H9 (cell line): ENCODE measurements around the gene ZNF385B. TPM values are rescaled to one million over a fixed set of nuclear protein-coding genes. Genes with fewer than 3 reads are reported as not detected.

Experiments
- DNase-seq: peaks from one replicate; pipeline ENCODE4 v3.0.0-alpha.2; 2017
- H2AFZ ChIP-seq: one replicate; pipeline ENCODE4 v1.6.1; 2013; ENCODE audit warnings: mild to moderate bottlenecking, low read length, control low read depth, moderate library complexity
- H2AK5ac ChIP-seq: 2 replicates; pipeline ENCODE4 v1.6.1; 2013; ENCODE audit warnings: low read length, control low read depth, mixed read lengths; ENCODE audit not compliant: insufficient read length
- H2BK120ac ChIP-seq: one replicate; pipeline ENCODE4 v1.6.1; 2013; ENCODE audit warnings: low read depth, mild to moderate bottlenecking, low read length, control low read depth, inconsistent platforms; ENCODE audit not compliant: poor library complexity, severe bottlenecking
- H2BK12ac ChIP-seq: 2 replicates; pipeline ENCODE4 v1.6.1; 2013; ENCODE audit warnings: low read length, control low read depth, mixed read lengths, low read depth; ENCODE audit not compliant: insufficient read length
- H2BK15ac ChIP-seq: 2 replicates; pipeline ENCODE4 v1.6.1; 2013; ENCODE audit warnings: low read depth, low read length, control low read depth
- H2BK20ac ChIP-seq: one replicate; pipeline ENCODE4 v1.6.1; 2013; ENCODE audit warnings: low read depth, mild to moderate bottlenecking, low read length, control low read depth, inconsistent platforms; ENCODE audit not compliant: poor library complexity, severe bottlenecking
- H2BK5ac ChIP-seq: 2 replicates; pipeline ENCODE4 v1.6.1; 2013; ENCODE audit warnings: low read length, control low read depth, mixed read lengths; ENCODE audit not compliant: insufficient read length
- H3K14ac ChIP-seq: 2 replicates; pipeline ENCODE4 v1.6.1; 2013; ENCODE audit warnings: low read length, control low read depth; ENCODE audit not compliant: insufficient read depth
- H3K18ac ChIP-seq: 2 replicates; pipeline ENCODE4 v1.6.1; 2013; ENCODE audit warnings: low read depth, mild to moderate bottlenecking, mixed read lengths, low read length, control low read depth; ENCODE audit not compliant: insufficient read length
- H3K23ac ChIP-seq: 2 replicates; pipeline ENCODE4 v1.6.1; 2013; ENCODE audit warnings: low read length, control low read depth, mixed read lengths, low read depth; ENCODE audit not compliant: insufficient read length
- H3K23me2 ChIP-seq: 2 replicates; pipeline ENCODE4 v1.6.1; 2013; ENCODE audit warnings: low read depth, mild to moderate bottlenecking, mixed read lengths, low read length, control low read depth; ENCODE audit not compliant: insufficient read length, poor library complexity, severe bottlenecking
- H3K27ac ChIP-seq: 2 replicates; pipeline ENCODE4 v1.5.1; 2013; ENCODE audit warnings: low read length, control low read depth, mixed read lengths, low read depth; ENCODE audit not compliant: insufficient read length
- H3K27me3 ChIP-seq: 2 replicates; pipeline ENCODE4 v1.6.1; 2013; ENCODE audit warnings: low read length, control low read depth, inconsistent platforms; ENCODE audit not compliant: insufficient read depth
- H3K4ac ChIP-seq: 2 replicates; pipeline ENCODE4 v1.6.1; 2013; ENCODE audit warnings: low read depth, mild to moderate bottlenecking, control low read depth, inconsistent platforms, low read length, moderate library complexity
- H3K4me1 ChIP-seq: 2 replicates; pipeline ENCODE4 v1.6.1; 2013; ENCODE audit warnings: low read length, control low read depth, inconsistent platforms; ENCODE audit not compliant: insufficient read depth
- H3K4me2 ChIP-seq: 2 replicates; pipeline ENCODE4 v1.6.1; 2013; ENCODE audit warnings: low read length, control low read depth, mixed read lengths; ENCODE audit not compliant: insufficient read length, insufficient read depth
- H3K56ac ChIP-seq: 2 replicates; pipeline ENCODE4 v1.6.1; 2013; ENCODE audit warnings: low read depth, mild to moderate bottlenecking, mixed read lengths, low read length, control low read depth; ENCODE audit not compliant: insufficient read length
- H3K79me1 ChIP-seq: 2 replicates; pipeline ENCODE4 v1.6.1; 2013; ENCODE audit warnings: low read depth, mild to moderate bottlenecking, moderate library complexity, low read length, control low read depth, inconsistent platforms; ENCODE audit not compliant: insufficient read depth, poor library complexity, severe bottlenecking
- H3K79me2 ChIP-seq: 2 replicates; pipeline ENCODE4 v1.6.1; 2013; ENCODE audit warnings: low read length, control low read depth, inconsistent platforms; ENCODE audit not compliant: insufficient read depth
- H3K9ac ChIP-seq: 2 replicates; pipeline ENCODE4 v1.6.1; 2013; ENCODE audit warnings: low read length, control low read depth, mixed read lengths; ENCODE audit not compliant: insufficient read length; ENCODE audit errors: extremely low read depth
- H3K9me3 ChIP-seq: one replicate; pipeline ENCODE4 v1.6.1; 2013; ENCODE audit warnings: low read depth, low read length, inconsistent platforms; ENCODE audit not compliant: control insufficient read depth
- H3T11ph ChIP-seq: one replicate; pipeline ENCODE4 v1.6.1; 2013; ENCODE audit warnings: mild to moderate bottlenecking, low read length, control low read depth, inconsistent platforms
- H4K20me1 ChIP-seq: one replicate; pipeline ENCODE4 v1.6.1; 2013; ENCODE audit not compliant: control insufficient read depth, insufficient read length, insufficient read depth
- H4K5ac ChIP-seq: 2 replicates; pipeline ENCODE4 v1.6.1; 2013; ENCODE audit warnings: low read depth, mild to moderate bottlenecking, mixed read lengths, low read length, control low read depth; ENCODE audit not compliant: insufficient read length
- H4K8ac ChIP-seq: replicated peaks from 2 replicates; pipeline ENCODE4 v1.6.1; 2013; ENCODE audit warnings: low read length, control low read depth, mixed read lengths, low read depth; ENCODE audit not compliant: insufficient read length
- H4K91ac ChIP-seq: 2 replicates; pipeline ENCODE4 v1.6.1; 2013; ENCODE audit warnings: low read depth, mild to moderate bottlenecking, moderate library complexity, mixed read lengths, low read length, control low read depth; ENCODE audit not compliant: insufficient read length
- H3K27ac Mint-ChIP-seq, 3 experiments: 2 replicates in 2 of 3; 3 replicates in 1 of 3; pipeline ENCODE4 v1.8.0; 2020 to 2021; ENCODE audit warnings: mixed read lengths in 3 of 3, mild to moderate bottlenecking in 1 of 3, moderate library complexity in 1 of 3
- H3K27me3 Mint-ChIP-seq: 2 replicates; pipeline ENCODE4 v1.8.0; 2021; ENCODE audit warnings: low read depth, mild to moderate bottlenecking, moderate library complexity, mixed read lengths
- H3K36me3 Mint-ChIP-seq, 3 experiments: 2 replicates in 2 of 3; 3 replicates in 1 of 3; pipeline ENCODE4 v1.8.0; 2020 to 2021; ENCODE audit warnings: low read depth in 3 of 3, mixed read lengths in 3 of 3; ENCODE audit not compliant: insufficient read depth in 1 of 3
- H3K4me1 Mint-ChIP-seq, 2 experiments: 2 replicates each; pipeline ENCODE4 v1.8.0; 2020; ENCODE audit warnings: mixed read lengths in 2 of 2
- H3K4me3 Mint-ChIP-seq, 2 experiments: 2 replicates in 1 of 2; 3 replicates in 1 of 2; pipeline ENCODE4 v1.8.0; 2020 to 2021; ENCODE audit warnings: mild to moderate bottlenecking in 2 of 2, mixed read lengths in 2 of 2, moderate library complexity in 1 of 2
- H3K9me3 Mint-ChIP-seq, 2 experiments: 2 replicates in 1 of 2; 3 replicates in 1 of 2; pipeline ENCODE4 v1.8.0; 2020; ENCODE audit warnings: mild to moderate bottlenecking in 2 of 2, mixed read lengths in 2 of 2, moderate library complexity in 1 of 2
- CTCF ChIP-seq: fragments of 200-600 bp; sonication (generic); conservative IDR thresholded peaks from 3 replicates; pipeline ENCODE4 v1.8.0; 2021; ENCODE audit warnings: antibody characterized with exemption, mild to moderate bottlenecking
- WGBS: extraction: QIAGEN DNeasy Blood & Tissue Kit; methylation state at CpG from one replicate; pipeline ENCODE4 v1.1.7; 2013; ENCODE audit warnings: missing lambda C conversion rate, low lambda C conversion rate, mixed read lengths; ENCODE audit not compliant: insufficient read length; ENCODE audit errors: extremely low coverage; 5-methylcytosine and 5-hydroxymethylcytosine counted together
- total RNA-seq: library from RNA; stranded (reverse); gene quantifications from 2 replicates; pipeline ENCODE4 v1.2.1, GENCODE V29; 2021

The ZNF385B gene
- total RNA-seq, 1 experiment from 2014 or later = 2.1 TPM

- Histone ChIP-seq H4K20me1 (no peaks in the 10 kb centered on the region), H3K9ac (no peak overlapping the region), H3K18ac (no peak overlapping the region), H3K56ac (no peak overlapping the region), H3K14ac (no peak overlapping the region), H2AK5ac (no peak overlapping the region), H2BK12ac (no peak overlapping the region), H3K27me3 (no peaks in the 10 kb centered on the region), H3K9me3 (no peaks in the 10 kb centered on the region), H4K5ac (no peak overlapping the region), H3K79me2 (no peaks in the 10 kb centered on the region), H2BK20ac (no peak overlapping the region), H3K4me1 (no peaks in the 10 kb centered on the region), H3K4ac (no peak overlapping the region), H3K23ac (no peak overlapping the region), H3K27ac (no peak overlapping the region), H3T11ph (no peak overlapping the region), H2BK120ac (no peak overlapping the region), H4K8ac (no peak overlapping the region), H4K91ac (no peak overlapping the region), H2BK5ac (no peak overlapping the region), H3K4me2 (no peak overlapping the region), H2AFZ (no peak overlapping the region), H3K79me1 (no peaks in the 10 kb centered on the region), H2BK15ac (no peak overlapping the region), H3K23me2 (no peaks in the 10 kb centered on the region)
- Mint-ChIP-seq H3K4me3 (no peak overlapping the region), H3K4me1 (no peaks in the 10 kb centered on the region), H3K9me3 (peaks cover 4 to 6% of the 10 kb centered on the region in 2 experiments; a peak in 3 of 5 replicates), H3K36me3 (peaks cover 0 to 6% (median 3%) of the 10 kb centered on the region in 3 experiments; a peak in 3 of 7 replicates), H3K27ac (no peak overlapping the region), H3K27me3 (no peaks in the 10 kb centered on the region)
- no peak for DNase-seq
- WGBS = no CpG with 5 or more reads among the region's 4 CpGs
- TF ChIP-seq CTCF = no peak
Observed at GRCh38 chr2:179809606-179810005, 51.8 kb downstream of the ZNF385B start.
